SK-N-SH (cell line): ENCODE measurements around the gene MLXIPL. TPM values are rescaled to one million over a fixed set of nuclear protein-coding genes. Genes with fewer than 3 reads are reported as not detected.
"Not testable (repeated sequence)": the region's sequence is repeated elsewhere in the genome, so short reads cannot be mapped to it uniquely, and the experiment has no call there.

ENCODE experiments used
- CTCF ChIA-PET: fragments of 300-600, 350-600 bp; formaldehyde crosslinking; extraction: SDS; loops from one replicate; lab custom pipeline; 2021; lab: Yijun Ruan, JAX
- POLR2A ChIA-PET: fragments of 350-600 bp; sonication (Branson Sonifier 250); formaldehyde crosslinking; extraction: SDS; loops from one replicate; lab custom pipeline; 2020; ENCODE audit warnings: antibody characterized with exemption, inconsistent platforms; lab: Yijun Ruan, JAX
- DNase-seq: peaks from one replicate; pipeline ENCODE4 v3.0.0; 2012
- H2AFZ ChIP-seq: fragments of 200-600 bp; sonication (generic); 2 replicates; pipeline ENCODE4 v1.8.1; 2016; ENCODE audit warnings: antibody characterized with exemption, mild to moderate bottlenecking, low read depth
- H3F3A ChIP-seq: fragments of 200-600 bp; sonication (generic); replicated peaks from 2 replicates; pipeline ENCODE3; 2016; ENCODE audit warnings: antibody characterized with exemption, mild to moderate bottlenecking; ENCODE audit not compliant: insufficient read depth
- H3K27ac ChIP-seq, 2 experiments: fragments of 200-500 bp in 1 of 2; fragments of 200-600 bp in 1 of 2; sonication (Bioruptor generic) in 1 of 2; sonication (generic), shearing (Covaris generic) in 1 of 2; 2 replicates each; pipeline versions ENCODE4 v1.5.1 to v1.6.1; 2014 to 2016; ENCODE audit warnings: low read depth in 2 of 2, inconsistent platforms in 1 of 2, low read length in 1 of 2, mild to moderate bottlenecking in 1 of 2, mixed read lengths in 1 of 2
- H3K27me3 ChIP-seq: fragments of 200-600 bp; sonication (generic), shearing (Covaris generic); 2 replicates; pipeline ENCODE4 v1.6.1; 2016; ENCODE audit warnings: mixed run types; ENCODE audit not compliant: insufficient read depth
- H3K36me3 ChIP-seq, 2 experiments: fragments of 200-500 bp in 1 of 2; fragments of 200-600 bp in 1 of 2; sonication (Bioruptor generic) in 1 of 2; sonication (generic) in 1 of 2; replicated peaks in 1 of 2; 2 replicates each; pipeline versions ENCODE3 to v1.5.1; 2014 to 2016; ENCODE audit warnings: low read length in 1 of 2, mild to moderate bottlenecking in 1 of 2; ENCODE audit not compliant: insufficient read depth in 2 of 2, control insufficient read depth in 1 of 2
- H3K4me1 ChIP-seq, 2 experiments: fragments of 200-500 bp in 1 of 2; fragments of 200-600 bp in 1 of 2; sonication (Bioruptor generic) in 1 of 2; sonication (generic), shearing (Covaris generic) in 1 of 2; 2 replicates each; pipeline versions ENCODE4 v1.5.1 to v1.6.1; 2014 to 2016; ENCODE audit warnings: low read depth in 1 of 2, low read length in 1 of 2, mixed run types in 1 of 2; ENCODE audit not compliant: insufficient read depth in 2 of 2, control insufficient read depth in 1 of 2
- H3K4me2 ChIP-seq: fragments of 200-600 bp; sonication (generic), shearing (Covaris generic); 2 replicates; pipeline ENCODE4 v1.6.1; 2017; ENCODE audit warnings: mixed run types
- H3K4me3 ChIP-seq, 2 experiments: fragments of 200-500 bp in 1 of 2; fragments of 200-600 bp in 1 of 2; sonication (Bioruptor generic) in 1 of 2; sonication (generic), shearing (Covaris generic) in 1 of 2; 2 replicates each; pipeline versions ENCODE4 v1.5.1 to v1.8.1; 2014 to 2016; ENCODE audit warnings: low read depth in 2 of 2, inconsistent platforms in 1 of 2, low read length in 1 of 2, mild to moderate bottlenecking in 1 of 2, mixed read lengths in 1 of 2, moderate library complexity in 1 of 2
- H3K79me2 ChIP-seq: fragments of 200-600 bp; sonication (generic); 2 replicates; pipeline ENCODE4 v1.8.1; 2017; ENCODE audit warnings: mild to moderate bottlenecking; ENCODE audit not compliant: insufficient read depth
- H3K9ac ChIP-seq: fragments of 200-600 bp; sonication (generic); 2 replicates; pipeline ENCODE4 v1.6.1; 2017; ENCODE audit warnings: mixed run types
- H3K9me2 ChIP-seq: fragments of 200-600 bp; sonication (generic); 2 replicates; pipeline ENCODE4 v1.6.1; 2017; ENCODE audit warnings: mixed run types
- H3K9me3 ChIP-seq: fragments of 200-600 bp; sonication (generic); 2 replicates; pipeline ENCODE4 v1.6.1; 2017; ENCODE audit warnings: mixed run types, mild to moderate bottlenecking, moderate library complexity
- H4K20me1 ChIP-seq: fragments of 200-600 bp; sonication (generic); 2 replicates; pipeline ENCODE4 v1.6.1; 2017; ENCODE audit warnings: mild to moderate bottlenecking, mixed run types; ENCODE audit not compliant: insufficient read depth
- EZH2phosphoT487 ChIP-seq: fragments of 200-600 bp; sonication (generic); IDR thresholded peaks from 2 replicates; pipeline ENCODE4 v1.6.1; 2017; ENCODE audit warnings: low read depth, mixed run types, mild to moderate bottlenecking, antibody characterized with exemption, moderate library complexity, borderline replicate concordance
- FOSL2 ChIP-seq: IDR thresholded peaks from 2 replicates; pipeline ENCODE4 v1.4.0; 2012; ENCODE audit warnings: low read depth, mild to moderate bottlenecking, moderate library complexity, borderline replicate concordance
- FOXJ3 ChIP-seq: sonication (generic); formaldehyde crosslinking; IDR thresholded peaks from 2 replicates; pipeline ENCODE4 v1.5.1; 2020; ENCODE audit warnings: mild to moderate bottlenecking, missing genetic modification reagents
- FOXM1 ChIP-seq: IDR thresholded peaks from 2 replicates; pipeline ENCODE4 v1.4.0; 2012; ENCODE audit warnings: low read depth, mild to moderate bottlenecking
- GABPA ChIP-seq: IDR thresholded peaks from 2 replicates; pipeline ENCODE4 v1.4.0; 2012; ENCODE audit warnings: low read depth, mild to moderate bottlenecking
- GATA2 ChIP-seq: sonication (generic); formaldehyde crosslinking; IDR thresholded peaks from 2 replicates; pipeline ENCODE4 v1.5.0; 2020; ENCODE audit warnings: mild to moderate bottlenecking, missing genetic modification reagents
- JUND ChIP-seq: IDR thresholded peaks from 2 replicates; pipeline ENCODE4 v1.4.0; 2012
- MXI1 ChIP-seq: IDR thresholded peaks from 2 replicates; pipeline ENCODE4 v1.6.1; 2012; ENCODE audit warnings: mild to moderate bottlenecking, low read depth, low read length, improper control_type of control experiment
- NFIC ChIP-seq: IDR thresholded peaks from 2 replicates; pipeline ENCODE4 v1.4.0; 2012; ENCODE audit warnings: borderline replicate concordance
- NRF1 ChIP-seq: IDR thresholded peaks from 2 replicates; pipeline ENCODE4 v1.6.1; 2012; ENCODE audit warnings: low read depth, mild to moderate bottlenecking, low read length
- RAD21 ChIP-seq: IDR thresholded peaks from 2 replicates; pipeline ENCODE4 v1.6.1; 2012; ENCODE audit warnings: mild to moderate bottlenecking, low read length
- RCOR1 ChIP-seq: fragments of 150-350 bp; IDR thresholded peaks from 2 replicates; pipeline ENCODE4 v1.6.1; 2017; ENCODE audit warnings: antibody characterized with exemption, low read length
- RXRA ChIP-seq: IDR thresholded peaks from 2 replicates; pipeline ENCODE4 v1.4.0; 2012; ENCODE audit warnings: low read depth, mild to moderate bottlenecking, borderline replicate concordance
- TAF1 ChIP-seq: IDR thresholded peaks from 2 replicates; pipeline ENCODE4 v1.6.1; 2012; ENCODE audit warnings: low read depth, mild to moderate bottlenecking, low read length, moderate library complexity, borderline replicate concordance
- USF1 ChIP-seq: IDR thresholded peaks from 2 replicates; pipeline ENCODE4 v1.4.0; 2012; ENCODE audit warnings: low read depth, borderline replicate concordance
- WGBS: methylation state at CpG from one replicate; pipeline ENCODE4 v1.1.6; 2017; ENCODE audit warnings: low lambda C conversion rate; 5-methylcytosine and 5-hydroxymethylcytosine counted together
- polyA plus RNA-seq, 3 experiments: library from polyadenylated mRNA; depleted of rRNA; stranded (reverse); fragments of >200 nt; gene quantifications; 2 replicates each; pipeline ENCODE4 v1.2.3, GENCODE V29; 2012
- TF ChIP-seq, protein P1 (sequence below): fragments of 200-600 bp; sonication (generic); IDR thresholded peaks from 2 replicates; pipeline ENCODE4 v1.6.1; 2017; ENCODE audit warnings: antibody characterized with exemption, mild to moderate bottlenecking, moderate library complexity
- TF ChIP-seq, protein P2 (sequence below): fragments of 150-350 bp; IDR thresholded peaks from 2 replicates; pipeline ENCODE4 v1.6.1; 2016; ENCODE audit warnings: mild to moderate bottlenecking, low read depth, low read length

Gene MLXIPL
- polyA plus RNA-seq, 1 of the 3 experiments (the other 2 are of a cell fraction), result 0.21 TPM

DNA sequence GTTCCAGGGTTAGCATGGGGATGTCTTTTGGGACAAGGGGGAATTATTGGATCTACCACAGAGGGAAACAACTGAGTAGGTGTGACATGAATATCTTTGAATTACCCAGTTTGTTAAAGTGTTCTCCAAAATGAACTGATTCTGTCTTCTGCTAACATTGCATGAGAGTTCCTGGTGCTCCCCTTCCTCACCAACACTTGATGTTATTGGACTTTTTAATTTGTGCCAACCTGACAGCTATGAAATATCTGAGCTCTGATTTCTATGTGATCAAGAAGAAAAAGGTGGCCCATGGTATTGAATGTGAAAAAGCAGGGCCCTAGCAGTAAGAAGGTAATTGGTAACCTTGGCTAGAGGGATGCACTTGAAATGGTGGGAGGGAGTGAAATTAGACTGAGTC is 38.7 kb upstream of the MLXIPL start:
- no peak for TF ChIP-seq MXI1
- TF ChIP-seq, protein P1, sequence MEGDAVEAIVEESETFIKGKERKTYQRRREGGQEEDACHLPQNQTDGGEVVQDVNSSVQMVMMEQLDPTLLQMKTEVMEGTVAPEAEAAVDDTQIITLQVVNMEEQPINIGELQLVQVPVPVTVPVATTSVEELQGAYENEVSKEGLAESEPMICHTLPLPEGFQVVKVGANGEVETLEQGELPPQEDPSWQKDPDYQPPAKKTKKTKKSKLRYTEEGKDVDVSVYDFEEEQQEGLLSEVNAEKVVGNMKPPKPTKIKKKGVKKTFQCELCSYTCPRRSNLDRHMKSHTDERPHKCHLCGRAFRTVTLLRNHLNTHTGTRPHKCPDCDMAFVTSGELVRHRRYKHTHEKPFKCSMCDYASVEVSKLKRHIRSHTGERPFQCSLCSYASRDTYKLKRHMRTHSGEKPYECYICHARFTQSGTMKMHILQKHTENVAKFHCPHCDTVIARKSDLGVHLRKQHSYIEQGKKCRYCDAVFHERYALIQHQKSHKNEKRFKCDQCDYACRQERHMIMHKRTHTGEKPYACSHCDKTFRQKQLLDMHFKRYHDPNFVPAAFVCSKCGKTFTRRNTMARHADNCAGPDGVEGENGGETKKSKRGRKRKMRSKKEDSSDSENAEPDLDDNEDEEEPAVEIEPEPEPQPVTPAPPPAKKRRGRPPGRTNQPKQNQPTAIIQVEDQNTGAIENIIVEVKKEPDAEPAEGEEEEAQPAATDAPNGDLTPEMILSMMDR, result no peak
- no peak for TF ChIP-seq RCOR1
- no peak for TF ChIP-seq NRF1
- TF ChIP-seq, protein P2, sequence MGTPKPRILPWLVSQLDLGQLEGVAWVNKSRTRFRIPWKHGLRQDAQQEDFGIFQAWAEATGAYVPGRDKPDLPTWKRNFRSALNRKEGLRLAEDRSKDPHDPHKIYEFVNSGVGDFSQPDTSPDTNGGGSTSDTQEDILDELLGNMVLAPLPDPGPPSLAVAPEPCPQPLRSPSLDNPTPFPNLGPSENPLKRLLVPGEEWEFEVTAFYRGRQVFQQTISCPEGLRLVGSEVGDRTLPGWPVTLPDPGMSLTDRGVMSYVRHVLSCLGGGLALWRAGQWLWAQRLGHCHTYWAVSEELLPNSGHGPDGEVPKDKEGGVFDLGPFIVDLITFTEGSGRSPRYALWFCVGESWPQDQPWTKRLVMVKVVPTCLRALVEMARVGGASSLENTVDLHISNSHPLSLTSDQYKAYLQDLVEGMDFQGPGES, result no peak
- TF ChIP-seq RXRA, result no peak
- TF ChIP-seq NFIC, result no peak
- no peak for TF ChIP-seq EZH2phosphoT487
- no peak for TF ChIP-seq FOXM1
- TF ChIP-seq TAF1, result no peak
- TF ChIP-seq FOSL2, result no peak
- TF ChIP-seq FOXJ3 (CRISPR knock-in tag), result no peak
- TF ChIP-seq JUND, result no peak
- TF ChIP-seq GATA2, result no peak
- no peak for TF ChIP-seq USF1
- no peak for TF ChIP-seq RAD21
- no peak for TF ChIP-seq GABPA

DNA sequence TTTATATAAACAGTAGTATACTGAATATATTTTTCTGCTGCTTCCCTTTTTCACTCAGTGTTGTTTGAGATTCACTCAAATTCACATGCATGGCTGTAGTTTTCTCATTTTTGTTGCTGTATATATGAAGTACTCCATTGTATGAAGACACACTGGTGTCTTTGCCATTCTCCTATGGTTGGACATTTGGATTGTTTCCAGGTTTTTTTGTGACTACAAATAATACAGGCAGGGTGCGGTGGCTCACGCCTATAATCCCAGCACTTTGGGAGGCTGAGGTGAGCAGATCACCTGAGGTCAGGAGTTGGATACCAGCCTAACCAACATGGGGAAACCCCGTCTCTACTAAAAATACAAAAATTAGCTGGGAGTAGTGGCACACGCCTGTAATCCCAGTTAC is 36.3 kb upstream of the MLXIPL start:
- H3F3A ChIP-seq, DNase-seq, H3K4me1 ChIP-seq, H3K79me2 ChIP-seq, H2AFZ ChIP-seq, H3K4me3 ChIP-seq, H3K36me3 ChIP-seq, H3K9me2 ChIP-seq, POLR2A ChIA-PET, H3K9ac ChIP-seq, H3K4me2 ChIP-seq, H3K27ac ChIP-seq, H4K20me1 ChIP-seq, H3K9me3 ChIP-seq: not testable (repeated sequence)
- CTCF ChIA-PET, result interaction anchor here (1.6 to 5.2 kb wide), 2 partner anchors 32 to 54 kb away, joined by 4 to 26 read pairs; no protein-coding TSS in a partner anchor
- peaks cover 40% of the 10 kb centered on the region; the same call in 1 of the 2 replicates for H3K27me3 ChIP-seq
- 17% methylated on average over 4 of the region's 4 CpGs for WGBS

More for the DNA sequence above, 38.7 kb upstream of the MLXIPL start:
- ChIA-PET CTCF (interaction anchor here (1.0 kb wide), 1 partner anchor 38 kb away, joined by 3 read pairs; no protein-coding TSS in a partner anchor), POLR2A (no interaction called here)
- no peaks in the 10 kb centered on the region for H3K9me2 ChIP-seq
- H3K4me3 ChIP-seq, result no peak overlapping the region
- H3K9ac ChIP-seq, result no peak overlapping the region
- H3K9me3 ChIP-seq, result no peaks in the 10 kb centered on the region
- H3K4me1 ChIP-seq, result no peaks in the 10 kb centered on the region
- no peak for DNase-seq
- H4K20me1 ChIP-seq, result no peaks in the 10 kb centered on the region
- H3F3A ChIP-seq, result peaks cover 6% of the 10 kb centered on the region
- no peak overlapping the region for H2AFZ ChIP-seq
- no peaks in the 10 kb centered on the region for H3K79me2 ChIP-seq
- peaks cover 34% of the 10 kb centered on the region; the same call in 1 of the 2 replicates for H3K27me3 ChIP-seq
- no peaks in the 10 kb centered on the region for H3K36me3 ChIP-seq
- no peak overlapping the region for H3K4me2 ChIP-seq
- H3K27ac ChIP-seq, result no peak overlapping the region
